HCT116 (cell line): ENCODE measurements around the gene RHPN2.

Source experiments
- ATF3 ChIP-seq: IDR thresholded peaks from 2 replicates; pipeline ENCODE4 v1.6.1; 2012
- EGR1 ChIP-seq: IDR thresholded peaks from 2 replicates; pipeline ENCODE4 v1.6.1; 2012; ENCODE audit warnings: low read depth
- EZH2phosphoT487 ChIP-seq: fragments of 200-600 bp; IDR thresholded peaks from 2 replicates; pipeline ENCODE4 v1.6.1; 2018; ENCODE audit warnings: antibody characterized with exemption, borderline replicate concordance
- POLR2A ChIP-seq: IDR thresholded peaks from 2 replicates; pipeline ENCODE4 v1.7.0; 2011; ENCODE audit warnings: borderline replicate concordance; ENCODE audit not compliant: insufficient read depth, insufficient read length; ENCODE audit errors: extremely low read depth
- POLR2AphosphoS5 ChIP-seq: IDR thresholded peaks from 2 replicates; pipeline ENCODE4 v1.6.1; 2011; ENCODE audit warnings: mild to moderate bottlenecking, low read depth, low read length, moderate library complexity
- RAD21 ChIP-seq: IDR thresholded peaks from 2 replicates; pipeline ENCODE4 v1.6.1; 2012; ENCODE audit warnings: low read depth, mild to moderate bottlenecking
- TCF7L2 ChIP-seq: IDR thresholded peaks from 2 replicates; pipeline ENCODE4 v1.7.0; 2011; ENCODE audit warnings: borderline replicate concordance, inconsistent platforms; ENCODE audit not compliant: insufficient read depth, insufficient read length; ENCODE audit errors: extremely low read depth
- YY1 ChIP-seq: IDR thresholded peaks from 2 replicates; pipeline ENCODE4 v1.6.1; 2011; ENCODE audit warnings: low read length, low read depth, moderate library complexity, mild to moderate bottlenecking; ENCODE audit not compliant: insufficient replicate concordance; ENCODE audit errors: extremely low read depth
- ZNF274 ChIP-seq: fragments of 200-500 bp; sonication (Bioruptor generic); IDR thresholded peaks from 2 replicates; pipeline ENCODE4 v1.6.1; 2014; ENCODE audit warnings: mild to moderate bottlenecking, low read depth, low read length, inconsistent platforms
- TF ChIP-seq, protein P1 (sequence below), 3 experiments: fragments of 200-600 bp in 1 of 3; sonication (generic) in 1 of 3; IDR thresholded peaks in 2 of 3; conservative IDR thresholded peaks in 1 of 3; 2 replicates each; pipeline ENCODE4 v1.5.1; 2012 to 2017; ENCODE audit warnings: low read depth in 2 of 3, low read length in 2 of 3, antibody characterized with exemption in 1 of 3, borderline replicate concordance in 1 of 3, control low read depth in 1 of 3, mild to moderate bottlenecking in 1 of 3, mixed read lengths in 1 of 3, mixed run types in 1 of 3, moderate library complexity in 1 of 3; ENCODE audit not compliant: insufficient read depth in 1 of 3
- TF ChIP-seq, protein P2 (sequence below): IDR thresholded peaks from 2 replicates; pipeline ENCODE4 v1.6.1; 2012; ENCODE audit warnings: low read depth

GRCh38 chr19:33096005-33096404 is 31.3 kb upstream of the RHPN2 start:
- TF ChIP-seq, protein P1, sequence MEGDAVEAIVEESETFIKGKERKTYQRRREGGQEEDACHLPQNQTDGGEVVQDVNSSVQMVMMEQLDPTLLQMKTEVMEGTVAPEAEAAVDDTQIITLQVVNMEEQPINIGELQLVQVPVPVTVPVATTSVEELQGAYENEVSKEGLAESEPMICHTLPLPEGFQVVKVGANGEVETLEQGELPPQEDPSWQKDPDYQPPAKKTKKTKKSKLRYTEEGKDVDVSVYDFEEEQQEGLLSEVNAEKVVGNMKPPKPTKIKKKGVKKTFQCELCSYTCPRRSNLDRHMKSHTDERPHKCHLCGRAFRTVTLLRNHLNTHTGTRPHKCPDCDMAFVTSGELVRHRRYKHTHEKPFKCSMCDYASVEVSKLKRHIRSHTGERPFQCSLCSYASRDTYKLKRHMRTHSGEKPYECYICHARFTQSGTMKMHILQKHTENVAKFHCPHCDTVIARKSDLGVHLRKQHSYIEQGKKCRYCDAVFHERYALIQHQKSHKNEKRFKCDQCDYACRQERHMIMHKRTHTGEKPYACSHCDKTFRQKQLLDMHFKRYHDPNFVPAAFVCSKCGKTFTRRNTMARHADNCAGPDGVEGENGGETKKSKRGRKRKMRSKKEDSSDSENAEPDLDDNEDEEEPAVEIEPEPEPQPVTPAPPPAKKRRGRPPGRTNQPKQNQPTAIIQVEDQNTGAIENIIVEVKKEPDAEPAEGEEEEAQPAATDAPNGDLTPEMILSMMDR (IDR thresholded peaks at IDR 0.05 in 2 of 3, conservative IDR thresholded peaks at IDR 0.05 in 1 of 3; ENCODE audit: borderline replicate concordance in 1 of 3, insufficient read depth in 1 of 3, low read depth in 2 of 3, low read length in 2 of 3), result no peak
- TF ChIP-seq ATF3 (no peak), ZNF274 (no peak), POLR2AphosphoS5 (no peak), YY1 (no peak), EZH2phosphoT487 (no peak), EGR1 (no peak), TCF7L2 (no peak), POLR2A (no peak), RAD21 (no peak)
- TF ChIP-seq, protein P2, sequence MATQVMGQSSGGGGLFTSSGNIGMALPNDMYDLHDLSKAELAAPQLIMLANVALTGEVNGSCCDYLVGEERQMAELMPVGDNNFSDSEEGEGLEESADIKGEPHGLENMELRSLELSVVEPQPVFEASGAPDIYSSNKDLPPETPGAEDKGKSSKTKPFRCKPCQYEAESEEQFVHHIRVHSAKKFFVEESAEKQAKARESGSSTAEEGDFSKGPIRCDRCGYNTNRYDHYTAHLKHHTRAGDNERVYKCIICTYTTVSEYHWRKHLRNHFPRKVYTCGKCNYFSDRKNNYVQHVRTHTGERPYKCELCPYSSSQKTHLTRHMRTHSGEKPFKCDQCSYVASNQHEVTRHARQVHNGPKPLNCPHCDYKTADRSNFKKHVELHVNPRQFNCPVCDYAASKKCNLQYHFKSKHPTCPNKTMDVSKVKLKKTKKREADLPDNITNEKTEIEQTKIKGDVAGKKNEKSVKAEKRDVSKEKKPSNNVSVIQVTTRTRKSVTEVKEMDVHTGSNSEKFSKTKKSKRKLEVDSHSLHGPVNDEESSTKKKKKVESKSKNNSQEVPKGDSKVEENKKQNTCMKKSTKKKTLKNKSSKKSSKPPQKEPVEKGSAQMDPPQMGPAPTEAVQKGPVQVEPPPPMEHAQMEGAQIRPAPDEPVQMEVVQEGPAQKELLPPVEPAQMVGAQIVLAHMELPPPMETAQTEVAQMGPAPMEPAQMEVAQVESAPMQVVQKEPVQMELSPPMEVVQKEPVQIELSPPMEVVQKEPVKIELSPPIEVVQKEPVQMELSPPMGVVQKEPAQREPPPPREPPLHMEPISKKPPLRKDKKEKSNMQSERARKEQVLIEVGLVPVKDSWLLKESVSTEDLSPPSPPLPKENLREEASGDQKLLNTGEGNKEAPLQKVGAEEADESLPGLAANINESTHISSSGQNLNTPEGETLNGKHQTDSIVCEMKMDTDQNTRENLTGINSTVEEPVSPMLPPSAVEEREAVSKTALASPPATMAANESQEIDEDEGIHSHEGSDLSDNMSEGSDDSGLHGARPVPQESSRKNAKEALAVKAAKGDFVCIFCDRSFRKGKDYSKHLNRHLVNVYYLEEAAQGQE, result no peak
